ENCODE results near the gene STK26.

The STK26 gene

DNA sequence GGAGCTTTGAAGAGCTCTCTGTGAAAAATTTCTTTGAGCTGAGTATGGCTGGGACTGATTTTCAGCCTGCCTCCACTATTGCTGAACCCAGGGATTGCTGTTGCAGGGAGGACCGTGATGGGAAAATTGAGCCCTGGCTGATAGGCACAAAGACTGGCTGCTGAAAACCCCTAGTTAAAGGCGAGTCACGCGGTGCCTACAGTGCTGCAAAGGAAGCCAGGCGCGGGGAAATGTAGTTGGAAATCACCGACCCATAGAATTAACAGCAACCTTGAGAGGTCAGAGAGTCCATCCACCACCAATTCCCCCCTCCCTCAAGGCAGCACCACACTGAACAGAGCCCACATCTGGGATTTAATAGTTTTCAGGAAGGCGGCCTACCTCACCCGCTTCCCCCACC is 78.7 kb downstream of the STK26 start:
- no peak for DNase-seq (ENCODE audit: low read depth)

DNA sequence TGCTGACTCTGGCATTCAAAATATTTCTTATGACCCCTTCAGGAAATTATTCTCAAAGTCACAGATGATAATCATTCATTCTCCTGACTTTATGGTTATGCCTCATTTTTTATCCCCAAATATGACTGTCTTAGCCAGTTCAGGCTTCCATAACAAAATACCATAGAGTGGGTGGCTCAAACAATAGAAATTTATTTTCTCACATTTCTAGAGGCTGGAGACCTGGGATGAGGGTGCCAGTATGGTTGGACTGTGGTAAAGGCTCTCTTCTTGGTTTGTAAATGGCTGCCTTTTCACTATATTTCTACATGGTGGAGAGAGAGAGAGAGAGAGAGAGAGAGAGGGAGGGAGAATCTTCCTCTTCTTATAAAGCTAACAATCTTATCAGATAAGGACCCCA is 84.2 kb downstream of the STK26 start:
- TF ChIP-seq, protein P1, sequence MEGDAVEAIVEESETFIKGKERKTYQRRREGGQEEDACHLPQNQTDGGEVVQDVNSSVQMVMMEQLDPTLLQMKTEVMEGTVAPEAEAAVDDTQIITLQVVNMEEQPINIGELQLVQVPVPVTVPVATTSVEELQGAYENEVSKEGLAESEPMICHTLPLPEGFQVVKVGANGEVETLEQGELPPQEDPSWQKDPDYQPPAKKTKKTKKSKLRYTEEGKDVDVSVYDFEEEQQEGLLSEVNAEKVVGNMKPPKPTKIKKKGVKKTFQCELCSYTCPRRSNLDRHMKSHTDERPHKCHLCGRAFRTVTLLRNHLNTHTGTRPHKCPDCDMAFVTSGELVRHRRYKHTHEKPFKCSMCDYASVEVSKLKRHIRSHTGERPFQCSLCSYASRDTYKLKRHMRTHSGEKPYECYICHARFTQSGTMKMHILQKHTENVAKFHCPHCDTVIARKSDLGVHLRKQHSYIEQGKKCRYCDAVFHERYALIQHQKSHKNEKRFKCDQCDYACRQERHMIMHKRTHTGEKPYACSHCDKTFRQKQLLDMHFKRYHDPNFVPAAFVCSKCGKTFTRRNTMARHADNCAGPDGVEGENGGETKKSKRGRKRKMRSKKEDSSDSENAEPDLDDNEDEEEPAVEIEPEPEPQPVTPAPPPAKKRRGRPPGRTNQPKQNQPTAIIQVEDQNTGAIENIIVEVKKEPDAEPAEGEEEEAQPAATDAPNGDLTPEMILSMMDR (IDR thresholded peaks at IDR 0.05; ENCODE audit: control insufficient read depth, extremely low read depth, insufficient read depth) = no peak
- H3K4me3 ChIP-seq (ENCODE audit: low read depth, low read length) = no peak overlapping the region
- no peak for DNase-seq (ENCODE audit: low read depth)

More for the DNA sequence above, 78.7 kb downstream of the STK26 start:
- no peak overlapping the region for H3K4me3 ChIP-seq (ENCODE audit: low read depth, low read length)
- TF ChIP-seq, protein P1 (IDR thresholded peaks at IDR 0.05; ENCODE audit: control insufficient read depth, extremely low read depth, insufficient read depth) = no peak

DNA sequence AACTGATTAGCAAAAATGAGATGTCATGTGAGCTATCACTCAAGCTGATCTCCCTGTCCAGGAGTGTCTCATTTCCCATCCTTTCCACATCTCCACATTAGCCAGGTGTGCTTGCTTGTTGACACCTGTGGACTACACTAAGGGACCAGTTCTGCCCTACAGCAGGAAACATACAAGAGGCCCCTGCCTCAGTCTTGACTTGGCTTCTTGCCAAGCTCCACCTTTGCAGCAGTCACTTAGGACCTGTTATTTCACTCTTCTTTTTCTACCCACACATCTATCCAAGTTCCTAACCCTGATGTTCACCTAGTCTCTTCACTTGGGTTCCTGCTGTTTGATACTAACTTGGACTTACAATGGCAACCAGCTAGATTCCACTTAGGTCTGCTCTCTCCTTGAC is 91.5 kb downstream of the STK26 start:
- H3K4me3 ChIP-seq (ENCODE audit: low read depth, low read length) = no peak overlapping the region
- DNase-seq (ENCODE audit: low read depth) = no peak
- TF ChIP-seq, protein P1 (IDR thresholded peaks at IDR 0.05; ENCODE audit: control insufficient read depth, extremely low read depth, insufficient read depth) = no peak

DNA sequence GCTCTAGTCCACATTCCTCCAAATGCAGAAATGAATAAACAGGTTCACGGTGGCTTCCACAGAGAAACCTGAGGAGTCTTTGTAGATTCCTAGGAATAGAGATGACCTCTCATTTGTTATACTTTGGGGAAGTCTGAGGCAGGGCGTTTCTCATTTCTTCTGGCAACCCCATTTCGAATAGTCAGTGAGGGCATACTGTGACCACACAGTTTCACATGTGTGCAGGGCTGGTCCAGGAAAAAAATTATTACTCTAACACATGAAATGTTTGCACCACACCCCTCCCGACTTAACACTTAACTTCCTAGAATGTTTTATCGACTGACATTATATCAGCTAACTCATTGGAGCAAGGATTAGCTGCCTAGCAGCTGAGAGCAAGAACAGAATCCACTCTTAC is 92.7 kb downstream of the STK26 start:
- no peak for DNase-seq (ENCODE audit: low read depth)
- TF ChIP-seq, protein P1 (IDR thresholded peaks at IDR 0.05; ENCODE audit: control insufficient read depth, extremely low read depth, insufficient read depth) = no peak
- no peak overlapping the region for H3K4me3 ChIP-seq (ENCODE audit: low read depth, low read length)

DNA sequence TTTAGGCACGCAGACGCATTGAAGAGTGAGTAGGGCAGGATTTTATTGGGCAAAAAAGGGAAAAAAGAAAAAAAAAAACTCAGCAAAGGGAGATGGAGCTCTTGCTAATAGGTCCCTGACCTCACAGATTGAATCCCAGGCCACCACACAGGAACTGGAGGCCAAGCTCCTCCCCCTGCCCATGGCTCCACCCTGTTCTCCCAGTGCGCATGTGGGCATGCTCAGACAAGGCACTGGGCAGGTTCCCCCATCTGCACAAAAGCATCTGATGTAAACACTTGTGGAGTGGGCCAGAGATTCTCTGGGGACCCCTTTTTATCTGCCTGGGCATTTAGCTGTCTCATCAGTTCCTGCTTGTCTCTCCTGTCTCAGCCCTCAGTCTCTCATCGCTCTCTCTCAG is 95.3 kb downstream of the STK26 start:
- TF ChIP-seq, protein P1 (IDR thresholded peaks at IDR 0.05; ENCODE audit: control insufficient read depth, extremely low read depth, insufficient read depth) = no peak
- no peak overlapping the region for H3K4me3 ChIP-seq (ENCODE audit: low read depth, low read length)
- DNase-seq (ENCODE audit: low read depth) = no peak

DNA sequence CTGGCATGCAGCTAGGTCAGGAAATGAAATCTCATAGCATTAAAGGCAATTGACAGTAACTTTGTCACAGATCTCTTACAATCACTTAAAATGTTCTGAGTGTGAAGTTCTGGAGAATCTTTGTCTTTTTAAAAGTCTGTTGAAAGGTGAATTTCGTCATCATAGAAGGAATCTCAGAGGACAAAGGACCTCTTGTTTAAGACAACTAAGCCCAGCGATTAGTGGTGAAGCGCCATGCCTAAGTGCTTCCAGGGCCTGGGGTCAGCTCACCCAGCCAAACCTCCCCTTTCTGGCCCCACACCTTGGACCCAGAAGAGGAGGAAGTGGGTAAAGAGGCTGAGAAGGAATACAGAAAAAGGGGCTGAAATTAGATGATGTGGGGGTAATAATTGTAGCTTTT is 96.2 kb downstream of the STK26 start:
- DNase-seq (ENCODE audit: low read depth) = no peak
- H3K4me3 ChIP-seq (ENCODE audit: low read depth, low read length) = no peak overlapping the region
- TF ChIP-seq, protein P1 (IDR thresholded peaks at IDR 0.05; ENCODE audit: control insufficient read depth, extremely low read depth, insufficient read depth) = no peak

DNA sequence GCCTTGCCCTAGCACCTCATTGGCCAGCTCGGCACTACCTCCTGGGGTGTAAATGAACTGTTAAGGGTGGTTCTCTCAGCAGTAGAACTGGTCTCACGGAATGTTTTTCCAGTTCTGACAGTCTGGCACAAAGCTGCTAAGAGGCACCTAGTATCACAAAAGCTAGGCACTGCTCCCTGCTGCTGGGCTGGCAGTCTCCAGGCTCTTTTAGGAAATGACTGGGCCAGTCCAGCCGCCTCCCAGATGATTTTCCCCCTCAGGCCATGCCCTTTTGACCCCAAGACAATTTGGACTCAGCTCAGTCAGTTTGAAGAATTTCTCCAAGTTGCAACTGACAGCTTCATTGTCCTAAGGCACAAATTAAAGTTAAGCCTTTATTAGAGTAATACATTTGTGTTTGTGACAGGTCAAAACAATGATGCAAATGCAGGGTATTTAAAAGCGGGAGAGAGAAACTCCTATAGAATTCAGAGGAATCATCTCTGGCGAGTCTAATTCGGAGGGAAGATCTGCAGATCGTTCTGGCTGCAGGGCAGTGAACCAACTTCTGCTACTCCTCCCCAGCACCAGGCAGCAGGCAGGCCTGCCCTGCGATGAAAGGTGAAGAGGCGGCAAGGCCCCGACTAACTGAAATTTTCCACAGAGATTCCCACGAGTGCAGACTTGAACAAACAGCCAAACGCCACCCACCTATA is 96.9 kb downstream of the STK26 start:
- no peak overlapping the region for H3K4me3 ChIP-seq (ENCODE audit: low read depth, low read length)
- TF ChIP-seq, protein P1 (IDR thresholded peaks at IDR 0.05; ENCODE audit: control insufficient read depth, extremely low read depth, insufficient read depth) = no peak
- peak; percentile 45 for DNase-seq (ENCODE audit: low read depth)

Data from LNCaP clone FGC (cell line).